HepG2 (cell line): Measurements from ENCODE around the gene ABTB2. TPM values are rescaled to one million over a fixed set of nuclear protein-coding genes. Genes with fewer than 3 reads are reported as not detected.

Experiments
- BHLHE40 ChIP-seq: IDR thresholded peaks from 2 replicates; pipeline ENCODE4 v1.6.1; 2011; ENCODE audit warnings: low read length, improper control_type of control experiment
- GATAD1 ChIP-seq: IDR thresholded peaks from 2 replicates; pipeline ENCODE4 v1.6.1; 2016; ENCODE audit warnings: missing genetic modification reagents, missing compliant biosample characterization
- HNF4A ChIP-seq: sonication (generic); formaldehyde crosslinking; IDR thresholded peaks from 2 replicates; pipeline ENCODE4 v1.4.0; 2020; ENCODE audit warnings: missing genetic modification reagents
- KLF6 ChIP-seq: IDR thresholded peaks from 2 replicates; pipeline ENCODE4 v1.8.0; 2016; ENCODE audit warnings: missing biosample characterization, missing genetic modification reagents
- MAFF ChIP-seq: IDR thresholded peaks from 2 replicates; pipeline ENCODE4 v1.6.1; 2011; ENCODE audit warnings: low read depth, low read length, improper control_type of control experiment
- MBNL3 ChIP-seq: fragments of 250-450 bp; sonication (Bioruptor Pico); conservative IDR thresholded peaks from 2 replicates; pipeline ENCODE4 v1.8.0; 2022; ENCODE audit warnings: mild to moderate bottlenecking, inconsistent platforms
- MEIS2 ChIP-seq: sonication (generic); formaldehyde crosslinking; IDR thresholded peaks from 2 replicates; pipeline ENCODE4 v1.9.0; 2021; ENCODE audit warnings: mild to moderate bottlenecking, missing genetic modification reagents
- MTERF4 ChIP-seq: sonication (generic); formaldehyde crosslinking; IDR thresholded peaks from 2 replicates; pipeline ENCODE4 v1.8.0; 2023; ENCODE audit warnings: mild to moderate bottlenecking, missing genetic modification reagents
- MXD1 ChIP-seq: sonication (generic); formaldehyde crosslinking; IDR thresholded peaks from 2 replicates; pipeline ENCODE4 v1.4.0; 2020; ENCODE audit warnings: mild to moderate bottlenecking, missing genetic modification reagents
- MXI1 ChIP-seq: IDR thresholded peaks from 3 replicates; pipeline ENCODE4 v1.6.1; 2012; ENCODE audit warnings: low read depth, low read length, inconsistent platforms, borderline replicate concordance
- NFATC3 ChIP-seq: sonication (generic); formaldehyde crosslinking; IDR thresholded peaks from 2 replicates; pipeline ENCODE4 v1.5.1; 2020; ENCODE audit warnings: mild to moderate bottlenecking, missing genetic modification reagents
- NPAS2 ChIP-seq: sonication (generic); formaldehyde crosslinking; IDR thresholded peaks from 2 replicates; pipeline ENCODE4 v1.8.0; 2022; ENCODE audit warnings: mild to moderate bottlenecking, missing genetic modification reagents, borderline replicate concordance
- RBFOX2 ChIP-seq: fragments of 200-400 bp; formaldehyde crosslinking; IDR thresholded peaks from 2 replicates; pipeline ENCODE4 v1.6.1; 2017; ENCODE audit warnings: low read depth, mild to moderate bottlenecking, low read length
- RFX5 ChIP-seq: IDR thresholded peaks from 2 replicates; pipeline ENCODE4 v1.6.1; 2011; ENCODE audit warnings: low read depth, low read length, improper control_type of control experiment
- RXRB ChIP-seq: IDR thresholded peaks from 2 replicates; pipeline ENCODE4 v1.6.1; 2016; ENCODE audit warnings: borderline replicate concordance, missing genetic modification reagents, missing compliant biosample characterization
- SUZ12 ChIP-seq: fragments of 150-350 bp; IDR thresholded peaks from 2 replicates; pipeline ENCODE4 v1.6.1; 2014; ENCODE audit warnings: low read depth, low read length
- TP53 ChIP-seq: sonication (generic); formaldehyde crosslinking; conservative IDR thresholded peaks from 2 replicates; pipeline ENCODE4 v1.4.0; 2020; ENCODE audit warnings: missing genetic modification reagents
- ZBTB25 ChIP-seq: IDR thresholded peaks from 2 replicates; pipeline ENCODE4 v1.6.1; 2018; ENCODE audit warnings: missing genetic modification reagents
- ZMYM2 ChIP-seq: sonication (generic); formaldehyde crosslinking; IDR thresholded peaks from 2 replicates; pipeline ENCODE4 v1.8.0; 2022; ENCODE audit warnings: mild to moderate bottlenecking, missing genetic modification reagents
- ZMYM4 ChIP-seq: sonication (generic); formaldehyde crosslinking; IDR thresholded peaks from 2 replicates; pipeline ENCODE4 v1.8.1; 2023; ENCODE audit warnings: mild to moderate bottlenecking, missing genetic modification reagents
- ZNF317 ChIP-seq: sonication (generic); formaldehyde crosslinking; IDR thresholded peaks from 2 replicates; pipeline ENCODE4 v1.5.0; 2020; ENCODE audit warnings: mild to moderate bottlenecking, missing genetic modification reagents
- ZNF484 ChIP-seq: sonication (generic); formaldehyde crosslinking; IDR thresholded peaks from 2 replicates; pipeline ENCODE4 v1.5.1; 2020; ENCODE audit warnings: mild to moderate bottlenecking, low read depth, missing genetic modification reagents, borderline replicate concordance
- ZNF510 ChIP-seq: sonication (generic); formaldehyde crosslinking; IDR thresholded peaks from 2 replicates; pipeline ENCODE4 v1.4.0; 2020; ENCODE audit warnings: low read depth, mild to moderate bottlenecking, missing genetic modification reagents
- ZNF570 ChIP-seq: sonication (generic); formaldehyde crosslinking; IDR thresholded peaks from 2 replicates; pipeline ENCODE4 v1.4.0; 2020; ENCODE audit warnings: mild to moderate bottlenecking, missing genetic modification reagents, borderline replicate concordance
- ZNF572 ChIP-seq: sonication (generic); formaldehyde crosslinking; IDR thresholded peaks from 2 replicates; pipeline ENCODE4 v1.5.1; 2020; ENCODE audit warnings: mild to moderate bottlenecking, missing genetic modification reagents
- ZNF703 ChIP-seq: sonication (generic); formaldehyde crosslinking; IDR thresholded peaks from 2 replicates; pipeline ENCODE4 v1.5.1; 2020; ENCODE audit warnings: missing genetic modification reagents, mild to moderate bottlenecking, moderate library complexity, borderline replicate concordance
- ZNF775 ChIP-seq: sonication (generic); formaldehyde crosslinking; IDR thresholded peaks from 2 replicates; pipeline ENCODE4 v1.4.0; 2020; ENCODE audit warnings: missing genetic modification reagents, mild to moderate bottlenecking, moderate library complexity, borderline replicate concordance
- ZSCAN20 ChIP-seq: sonication (generic); formaldehyde crosslinking; IDR thresholded peaks from 2 replicates; pipeline ENCODE4 v1.4.0; 2020; ENCODE audit warnings: missing genetic modification reagents, mild to moderate bottlenecking, borderline replicate concordance
- polyA plus RNA-seq, 8 experiments: library from polyadenylated mRNA; depleted of rRNA in 3 of 8; stranded (reverse) in 7 of 8; unstranded in 1 of 8; fragments of >200 nt; fragmentation: Illumina TruSeq in 4 of 8; extraction: Trizol in 4 of 8; gene quantifications; 2 replicates each; pipeline versions ENCODE4 v1.2.1 to v1.2.3, GENCODE V29; 2011 to 2016; ENCODE audit warnings: low read depth in 4 of 8, missing spikeins in 1 of 8, mixed read lengths in 1 of 8; ENCODE audit not compliant: insufficient read depth in 1 of 8
- total RNA-seq, 5 experiments: library from RNA; depleted of rRNA; stranded (reverse); fragments of >200 nt; fragmentation: Illumina TruSeq; extraction: Trizol; gene quantifications; 2 replicates each; pipeline ENCODE4 v1.2.3, GENCODE V29; 2016; ENCODE audit warnings: low read depth in 1 of 5
- TF ChIP-seq, protein P1 (sequence below): sonication (generic); formaldehyde crosslinking; conservative IDR thresholded peaks from 2 replicates; pipeline ENCODE4 v1.8.0; 2022; ENCODE audit warnings: mild to moderate bottlenecking, moderate library complexity, missing genetic modification reagents

The ABTB2 gene
- total and polyA plus RNA-seq, 2 of the 13 experiments (the other 11 are each of a cell fraction or from before 2014, with no cell fraction given), result 5.1 to 15.4 TPM

DNA sequence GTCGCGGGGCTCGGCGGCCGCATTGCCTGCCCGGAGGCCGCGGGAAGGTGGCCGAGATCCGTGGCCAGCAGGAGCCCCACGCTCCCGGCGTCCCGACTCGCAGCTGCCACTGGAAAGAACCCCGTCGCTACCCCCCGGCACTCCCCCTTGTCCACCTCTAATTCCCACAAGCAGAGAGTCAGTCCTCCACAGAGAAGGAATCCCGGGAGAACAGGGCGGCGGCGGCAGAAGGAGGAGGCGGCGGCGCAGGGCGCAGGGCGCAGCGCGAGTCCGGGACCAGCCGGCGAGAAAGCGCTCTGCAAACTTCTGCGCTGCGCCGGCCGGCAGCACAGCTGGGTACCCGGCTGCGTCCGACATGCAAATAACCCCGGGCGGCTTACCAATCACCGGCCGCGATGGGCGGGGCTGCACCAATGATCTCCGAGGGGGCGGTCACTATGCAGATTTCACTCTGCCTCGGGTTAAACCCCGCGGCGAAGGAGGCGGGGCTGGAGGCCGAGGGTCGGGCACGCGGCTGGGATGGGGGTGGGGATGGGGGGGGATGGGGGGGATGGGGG lies at the start of gene ABTB2 (continued):
- TF ChIP-seq ZNF703 (CRISPR knock-in tag) (0 out of 2 replicates have a peak, but pooled peaks have one; percentile 19), TP53 (CRISPR knock-in tag) (no peak), ZNF572 (CRISPR knock-in tag) (no peak), GATAD1 (CRISPR knock-in tag) (no peak), MEIS2 (CRISPR knock-in tag) (0 out of 2 replicates have a peak, but pooled peaks have one; percentile 11), BHLHE40 (no peak), MXD1 (CRISPR knock-in tag) (peak; percentile 85), MAFF (no peak), ZBTB25 (CRISPR knock-in tag) (no peak), ZNF775 (CRISPR knock-in tag) (no peak), ZNF570 (CRISPR knock-in tag) (no peak), HNF4A (CRISPR knock-in tag) (no peak), MBNL3 (CRISPR knock-in tag) (no peak), NFATC3 (no peak), MTERF4 (CRISPR knock-in tag) (no peak), RFX5 (peak; percentile 42; the same call in 1 of the 2 replicates), MXI1 (peak; percentile 56; the same call in 2 of the 3 replicates), ZMYM2 (no peak), NPAS2 (no peak), ZNF484 (no peak), RBFOX2 (peak; percentile 96), RXRB (CRISPR knock-in tag) (no peak), ZSCAN20 (CRISPR knock-in tag) (no peak; the same call in 1 of the 2 replicates), KLF6 (CRISPR knock-in tag) (no peak), ZMYM4 (CRISPR knock-in tag) (no peak), ZNF510 (no peak), SUZ12 (no peak), ZNF317 (CRISPR knock-in tag) (peak; percentile 44; the same call in 1 of the 2 replicates)
- TF ChIP-seq, protein P1, sequence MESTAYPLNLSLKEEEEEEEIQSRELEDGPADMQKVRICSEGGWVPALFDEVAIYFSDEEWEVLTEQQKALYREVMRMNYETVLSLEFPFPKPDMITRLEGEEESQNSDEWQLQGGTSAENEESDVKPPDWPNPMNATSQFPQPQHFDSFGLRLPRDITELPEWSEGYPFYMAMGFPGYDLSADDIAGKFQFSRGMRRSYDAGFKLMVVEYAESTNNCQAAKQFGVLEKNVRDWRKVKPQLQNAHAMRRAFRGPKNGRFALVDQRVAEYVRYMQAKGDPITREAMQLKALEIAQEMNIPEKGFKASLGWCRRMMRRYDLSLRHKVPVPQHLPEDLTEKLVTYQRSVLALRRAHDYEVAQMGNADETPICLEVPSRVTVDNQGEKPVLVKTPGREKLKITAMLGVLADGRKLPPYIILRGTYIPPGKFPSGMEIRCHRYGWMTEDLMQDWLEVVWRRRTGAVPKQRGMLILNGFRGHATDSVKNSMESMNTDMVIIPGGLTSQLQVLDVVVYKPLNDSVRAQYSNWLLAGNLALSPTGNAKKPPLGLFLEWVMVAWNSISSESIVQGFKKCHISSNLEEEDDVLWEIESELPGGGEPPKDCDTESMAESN (CRISPR knock-in tag), result peak; percentile 71; the same call in 1 of the 2 replicates
